ENCODE data around the gene CYB561D1.

GRCh38 chr1:109468061-109468460, 25.8 kb upstream of the CYB561D1 start:
- TF ChIP-seq CTCF (IDR thresholded peaks at IDR 0.05): no peak
- TF ChIP-seq POLR2A (IDR thresholded peaks at IDR 0.05): no peak
